DOHH2 (cell line): Measurements from ENCODE around the gene FAIM.

ENCODE experiments used
- H3F3A ChIP-seq: fragments of 200-600 bp; sonication (generic), shearing (Covaris generic); 2 replicates; pipeline ENCODE4 v1.6.0; 2016; ENCODE audit warnings: antibody characterized with exemption, mild to moderate bottlenecking; ENCODE audit not compliant: control insufficient read depth, insufficient read depth
- H3K27ac ChIP-seq: fragments of 200-600 bp; sonication (generic); 2 replicates; pipeline ENCODE4 v1.5.1; 2014; ENCODE audit warnings: low read depth, mild to moderate bottlenecking, low read length, moderate library complexity
- H3K27me3 ChIP-seq: fragments of 200-600 bp; sonication (generic); 2 replicates; pipeline ENCODE4 v1.6.1; 2014; ENCODE audit warnings: mild to moderate bottlenecking, low read length, mixed read lengths; ENCODE audit not compliant: control insufficient read depth
- H3K36me3 ChIP-seq: fragments of 200-600 bp; sonication (generic); 2 replicates; pipeline ENCODE4 v1.6.1; 2014; ENCODE audit warnings: mild to moderate bottlenecking, low read length, moderate library complexity, mixed read lengths; ENCODE audit not compliant: control insufficient read depth
- H3K4me1 ChIP-seq: fragments of 200-600 bp; sonication (generic); 2 replicates; pipeline ENCODE4 v1.6.1; 2014; ENCODE audit warnings: mild to moderate bottlenecking, low read length, mixed read lengths; ENCODE audit not compliant: control insufficient read depth
- H3K4me2 ChIP-seq: fragments of 200-600 bp; sonication (generic); 2 replicates; pipeline ENCODE4 v1.6.0; 2014; ENCODE audit warnings: mild to moderate bottlenecking, low read length, moderate library complexity
- H3K4me3 ChIP-seq: fragments of 200-600 bp; sonication (generic); 2 replicates; pipeline ENCODE4 v1.5.1; 2014; ENCODE audit warnings: mild to moderate bottlenecking, low read length, mixed read lengths
- H3K79me2 ChIP-seq: fragments of 200-600 bp; sonication (generic); 2 replicates; pipeline ENCODE4 v1.6.1; 2014; ENCODE audit warnings: mild to moderate bottlenecking, low read length, mixed read lengths; ENCODE audit not compliant: control insufficient read depth
- H3K9me2 ChIP-seq: fragments of 200-600 bp; sonication (generic); replicated peaks from 2 replicates; pipeline ENCODE4 v1.6.1; 2014; ENCODE audit warnings: mild to moderate bottlenecking, low read length, mixed read lengths; ENCODE audit not compliant: control insufficient read depth
- H3K9me3 ChIP-seq: fragments of 200-600 bp; sonication (generic); 2 replicates; pipeline ENCODE4 v1.6.1; 2014; ENCODE audit warnings: antibody characterized with exemption, low read length, mixed read lengths; ENCODE audit not compliant: control insufficient read depth, insufficient read depth
- H4K20me1 ChIP-seq: fragments of 200-600 bp; sonication (generic); 2 replicates; pipeline ENCODE4 v1.6.0; 2014; ENCODE audit warnings: low read depth, mild to moderate bottlenecking, antibody characterized with exemption, low read length, moderate library complexity; ENCODE audit not compliant: control insufficient read depth, insufficient read depth
- CTCF ChIP-seq: fragments of 200-600 bp; sonication (generic); IDR thresholded peaks from one replicate; pipeline ENCODE4 v1.5.1; 2014; ENCODE audit warnings: antibody characterized with exemption, mild to moderate bottlenecking, low read depth, low read length; ENCODE audit not compliant: poor library complexity, severe bottlenecking
- EZH2phosphoT487 ChIP-seq: fragments of 200-600 bp; sonication (generic); IDR thresholded peaks from 2 replicates; pipeline ENCODE4 v1.6.1; 2017; ENCODE audit warnings: borderline replicate concordance, mild to moderate bottlenecking, antibody characterized with exemption, low read length, moderate library complexity, mixed read lengths

The FAIM gene

GRCh38 chr3:138625707-138626365 is 17.3 kb downstream of the FAIM start:
- no peak for TF ChIP-seq EZH2phosphoT487
- no peak for TF ChIP-seq CTCF
- H3K27me3 ChIP-seq = no peaks in the 10 kb centered on the region
- H3K9me3 ChIP-seq = no peaks in the 10 kb centered on the region
- H3K4me3 ChIP-seq = no peak overlapping the region
- no peaks in the 10 kb centered on the region for H3K79me2 ChIP-seq
- no peak overlapping the region for H3K4me2 ChIP-seq
- H4K20me1 ChIP-seq = no peaks in the 10 kb centered on the region; the same call in 1 of the 2 replicates
- H3K9me2 ChIP-seq = no peaks in the 10 kb centered on the region
- peaks cover 43% of the 10 kb centered on the region for H3K36me3 ChIP-seq
- no peaks in the 10 kb centered on the region for H3F3A ChIP-seq
- no peak overlapping the region for H3K27ac ChIP-seq
- H3K4me1 ChIP-seq = no peaks in the 10 kb centered on the region

GRCh38 chr3:138629526-138629925 is 21.0 kb downstream of the FAIM start:
- Histone ChIP-seq H3K4me2 (no peak overlapping the region), H3K36me3 (peaks cover 59% of the 10 kb centered on the region), H3K9me3 (no peaks in the 10 kb centered on the region), H3K27ac (no peak overlapping the region), H3F3A (no peaks in the 10 kb centered on the region), H3K4me3 (no peak overlapping the region), H3K9me2 (no peaks in the 10 kb centered on the region), H4K20me1 (no peaks in the 10 kb centered on the region; the same call in 1 of the 2 replicates), H3K79me2 (no peaks in the 10 kb centered on the region), H3K27me3 (no peaks in the 10 kb centered on the region), H3K4me1 (no peaks in the 10 kb centered on the region)
- no peak for TF ChIP-seq EZH2phosphoT487
- no peak for TF ChIP-seq CTCF

DNA sequence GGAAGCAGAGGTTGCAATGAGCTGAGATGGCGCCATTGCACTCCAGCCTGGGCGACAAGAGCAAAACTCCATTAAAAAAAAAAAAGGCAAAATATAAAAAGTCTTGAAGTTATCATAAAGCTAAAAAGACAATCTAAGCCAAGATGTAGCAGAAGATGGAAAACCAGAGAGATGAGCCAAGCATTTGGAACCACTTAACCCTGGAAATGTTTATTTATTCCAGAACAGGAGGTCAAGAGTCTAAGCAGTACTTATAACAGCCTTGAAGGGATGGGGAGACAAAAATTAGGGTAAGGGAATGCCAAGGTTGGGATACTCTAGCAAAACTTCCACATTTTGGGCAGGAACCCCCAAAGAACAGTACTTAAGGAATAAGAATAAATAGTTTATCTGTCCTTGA is 30.1 kb downstream of the FAIM start:
- peaks cover 9% of the 10 kb centered on the region for H3K4me1 ChIP-seq
- H3K36me3 ChIP-seq = peaks cover 11% of the 10 kb centered on the region; the same call in 1 of the 2 replicates
- H3K4me3 ChIP-seq = no peak overlapping the region
- H3K4me2 ChIP-seq = no peak overlapping the region
- H3K9me2 ChIP-seq = no peaks in the 10 kb centered on the region
- H3K27me3 ChIP-seq = no peaks in the 10 kb centered on the region
- H3K27ac ChIP-seq = no peak overlapping the region
- TF ChIP-seq EZH2phosphoT487 (no peak), CTCF (no peak)
- no peaks in the 10 kb centered on the region for H3K79me2 ChIP-seq
- no peaks in the 10 kb centered on the region for H3K9me3 ChIP-seq
- H4K20me1 ChIP-seq = no peaks in the 10 kb centered on the region
- H3F3A ChIP-seq = peaks cover 7% of the 10 kb centered on the region

- Histone ChIP-seq H3K9me2 (no peaks in the 10 kb centered on the region), H3F3A (peaks cover 7% of the 10 kb centered on the region), H3K4me3 (no peak overlapping the region), H4K20me1 (no peaks in the 10 kb centered on the region), H3K79me2 (no peaks in the 10 kb centered on the region), H3K9me3 (no peaks in the 10 kb centered on the region), H3K4me2 (no peak overlapping the region), H3K27ac (no peak overlapping the region), H3K4me1 (peaks cover 9% of the 10 kb centered on the region), H3K27me3 (no peaks in the 10 kb centered on the region), H3K36me3 (peaks cover 6% of the 10 kb centered on the region; the same call in 1 of the 2 replicates)
- TF ChIP-seq EZH2phosphoT487 (no peak), CTCF (no peak)
These were observed 32.0 kb downstream of the FAIM start for GRCh38 chr3:138640537-138640936.
